Endothelial cell of hepatic sinusoid (primary cell): ENCODE measurements around the gene C19orf47.

Experiments used
- in situ Hi-C: cut with HindIII; loops from 2 replicates; pipeline ENCODE4 v1.10.0; 2017; ENCODE audit warnings: low sequenced_read_pairs

The C19orf47 gene

GRCh38 chr19:40348125-40348913 is at the start of gene C19orf47, which contains the start of gene PLD3:
Gene C19orf47 (minus strand): TSS chr19:40348397. CDS start chr19:40341857, 6,540 bp downstream.
Gene PLD3 (plus strand): TSS chr19:40348695. CDS start chr19:40366484, 17,789 bp downstream.
- in situ Hi-C loops = no loop called here

GRCh38 chr19:40397568-40397906 is 49.3 kb upstream of the C19orf47 start:
- in situ Hi-C loops = no loop called here

- in situ Hi-C loops = no loop called here
These were observed 48.8 kb upstream of the C19orf47 start for GRCh38 chr19:40396886-40397567.

GRCh38 chr19:40395956-40396355 is 47.8 kb upstream of the C19orf47 start:
- in situ Hi-C loops = no loop called here

DNA sequence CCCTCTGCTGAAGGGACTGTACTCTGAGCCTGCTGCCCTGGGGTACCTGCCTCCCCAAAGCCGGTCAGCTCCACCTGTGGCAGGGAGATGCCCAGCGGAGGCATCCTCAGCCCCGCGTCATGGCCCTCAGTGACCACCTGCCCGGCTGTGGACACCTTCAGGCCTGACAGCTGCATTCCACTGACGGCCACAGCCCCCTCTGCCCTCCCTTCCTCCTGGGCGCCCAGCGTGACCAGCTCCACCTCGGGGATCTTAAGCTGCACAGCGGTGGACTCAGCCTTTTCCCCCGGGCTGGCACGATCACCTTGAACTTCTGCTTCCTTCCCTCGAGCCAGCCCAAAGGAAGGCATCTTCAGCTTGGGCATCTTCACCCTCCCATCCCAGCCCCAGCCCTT is 46.6 kb upstream of the C19orf47 start:
- in situ Hi-C loops = no loop called here

- in situ Hi-C loops = no loop called here
These were observed 46.0 kb upstream of the C19orf47 start for GRCh38 chr19:40393894-40394815.

DNA sequence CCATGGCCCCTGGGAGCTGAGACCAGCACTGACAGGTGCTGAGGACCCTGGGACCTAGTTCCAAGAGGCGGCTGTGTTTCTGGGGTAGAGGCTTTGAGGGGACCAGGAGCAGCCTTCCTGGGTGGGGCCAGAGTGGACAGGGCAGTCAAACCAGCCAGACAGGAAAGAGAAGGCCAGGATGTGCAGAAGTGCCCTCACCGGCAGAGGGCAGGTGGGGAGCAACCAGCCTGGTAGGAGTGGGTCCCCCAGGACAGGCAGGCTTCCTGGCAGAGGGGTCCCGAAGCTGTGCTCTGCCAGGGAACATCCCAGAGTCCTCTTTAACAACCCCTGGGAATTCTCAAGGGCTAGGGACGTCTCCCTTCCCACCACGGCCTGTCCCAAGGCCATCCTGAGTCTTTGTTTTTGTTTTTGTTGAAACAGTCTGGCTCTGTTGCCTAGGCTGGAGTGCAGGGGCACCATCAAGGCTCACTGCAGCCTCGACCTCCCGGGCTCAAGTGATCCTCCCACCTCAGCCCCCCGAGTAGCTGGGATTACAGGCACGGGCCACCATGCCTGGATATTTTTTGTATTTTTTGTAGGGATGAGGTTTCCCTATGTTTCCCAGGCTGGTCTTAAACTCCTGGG is 44.8 kb upstream of the C19orf47 start:
- in situ Hi-C loops = no loop called here

GRCh38 chr19:40392123-40392522 is 43.9 kb upstream of the C19orf47 start:
- in situ Hi-C loops = no loop called here

- in situ Hi-C loops = no loop called here
These were observed 42.0 kb upstream of the C19orf47 start, which contains the start of gene HIPK4 for GRCh38 chr19:40390084-40390742. Gene HIPK4 (minus strand): TSS chr19:40390181. CDS start chr19:40389902, 279 bp downstream.

GRCh38 chr19:40389404-40390083 is 41.3 kb upstream of the C19orf47 start:
- in situ Hi-C loops = no loop called here

GRCh38 chr19:40388481-40388880 is 40.3 kb upstream of the C19orf47 start:
- in situ Hi-C loops = no loop called here

GRCh38 chr19:40387155-40387554 is 39.0 kb upstream of the C19orf47 start:
- in situ Hi-C loops = no loop called here

- in situ Hi-C loops = no loop called here
These were observed 35.6 kb upstream of the C19orf47 start for GRCh38 chr19:40383668-40384248.

DNA sequence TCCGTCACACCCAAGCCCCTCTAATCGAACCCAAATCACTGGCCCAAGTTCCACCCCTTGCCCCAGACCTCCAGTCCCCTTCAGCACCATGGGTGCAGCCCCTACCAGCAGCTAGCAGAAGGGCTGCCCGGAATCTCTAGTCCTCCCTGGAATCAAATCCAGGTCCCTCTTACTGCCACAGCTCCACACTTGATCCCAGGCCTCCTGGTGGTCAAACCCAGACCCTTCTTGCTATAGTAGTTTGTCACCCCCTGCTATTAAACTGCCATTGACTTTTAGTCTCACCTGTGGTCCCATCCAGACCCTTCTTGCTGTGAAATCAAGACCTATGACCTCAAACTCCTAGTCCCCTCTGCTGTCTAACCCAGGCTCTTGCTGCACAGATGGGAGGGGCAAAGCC is 33.1 kb upstream of the C19orf47 start:
- in situ Hi-C loops = no loop called here

DNA sequence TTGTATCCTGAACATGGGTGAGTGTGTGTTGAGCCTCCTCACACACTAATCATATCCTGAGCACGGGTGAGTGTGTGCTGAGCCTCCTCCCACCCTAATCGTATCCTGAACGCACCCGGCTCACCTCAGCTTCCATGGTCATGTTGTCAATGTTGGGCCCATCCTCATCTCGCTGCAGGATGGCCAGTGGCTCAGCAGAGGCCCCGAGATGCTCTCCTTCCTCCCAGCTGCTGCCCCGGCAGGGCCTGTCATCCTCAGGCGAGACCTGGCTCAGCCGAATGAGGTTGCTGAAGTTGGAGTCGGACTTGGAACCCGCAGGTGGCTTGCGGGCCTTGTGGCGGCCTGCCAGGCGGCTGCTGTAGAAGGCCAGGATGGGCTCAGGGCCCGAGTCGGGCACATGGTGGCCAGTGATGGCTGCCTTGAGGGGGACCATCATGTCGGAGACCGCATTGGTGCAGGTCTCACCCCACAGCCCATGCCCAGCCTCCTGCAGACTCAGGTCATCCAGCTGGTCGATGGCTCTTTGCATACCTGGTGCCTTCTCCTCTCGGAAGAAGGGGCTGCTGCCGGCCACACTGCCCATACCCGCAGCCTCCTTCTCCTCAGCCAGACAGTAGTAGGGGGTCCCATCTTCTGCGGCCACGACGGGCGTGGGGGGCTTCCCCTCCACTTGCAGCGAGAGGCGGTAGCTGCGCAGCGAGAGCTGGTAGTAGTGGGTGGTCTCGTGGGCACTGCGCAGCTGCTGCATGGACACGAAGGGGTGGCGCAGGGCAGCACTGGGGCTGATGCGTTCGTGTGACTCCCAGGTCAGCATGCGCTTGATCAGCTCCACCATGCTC is 32.2 kb upstream of the C19orf47 start:
- in situ Hi-C loops = no loop called here

DNA sequence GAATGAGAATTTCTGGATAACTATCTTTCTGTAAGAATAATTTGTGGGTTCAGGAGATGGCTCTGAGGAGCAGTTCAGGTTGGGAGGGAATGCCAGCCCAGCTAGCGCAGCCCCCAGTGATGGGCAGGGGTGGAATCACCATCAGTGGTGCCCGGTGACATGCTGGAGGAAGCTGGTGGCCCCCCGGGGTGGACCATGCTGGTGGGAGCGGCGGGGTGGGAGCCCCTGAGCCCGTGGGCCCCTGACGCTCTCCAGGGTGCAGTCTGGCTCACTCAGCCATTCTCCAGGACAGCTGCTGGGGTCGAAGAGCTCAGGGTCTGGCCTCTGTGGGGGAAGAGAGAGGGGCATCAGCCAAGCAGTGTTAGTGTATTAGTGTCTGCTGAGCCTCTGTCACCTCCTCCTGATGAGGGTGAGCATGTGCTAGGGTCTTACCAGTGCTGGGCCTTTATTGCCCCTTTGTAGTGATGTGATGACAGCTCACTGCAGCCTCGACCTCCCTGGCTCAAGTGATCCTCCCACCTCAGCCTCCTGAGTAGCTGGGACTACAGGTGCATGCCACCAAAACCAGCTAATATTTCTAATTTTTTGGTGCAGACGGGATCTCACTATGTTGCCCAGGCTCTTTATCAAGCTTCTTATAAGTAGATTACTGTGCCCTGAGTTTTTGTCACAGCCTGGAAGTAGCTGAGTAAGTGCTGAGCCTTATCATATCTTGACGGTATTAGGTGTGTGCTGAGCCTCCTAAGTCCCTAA is 31.4 kb upstream of the C19orf47 start:
- in situ Hi-C loops = no loop called here

DNA sequence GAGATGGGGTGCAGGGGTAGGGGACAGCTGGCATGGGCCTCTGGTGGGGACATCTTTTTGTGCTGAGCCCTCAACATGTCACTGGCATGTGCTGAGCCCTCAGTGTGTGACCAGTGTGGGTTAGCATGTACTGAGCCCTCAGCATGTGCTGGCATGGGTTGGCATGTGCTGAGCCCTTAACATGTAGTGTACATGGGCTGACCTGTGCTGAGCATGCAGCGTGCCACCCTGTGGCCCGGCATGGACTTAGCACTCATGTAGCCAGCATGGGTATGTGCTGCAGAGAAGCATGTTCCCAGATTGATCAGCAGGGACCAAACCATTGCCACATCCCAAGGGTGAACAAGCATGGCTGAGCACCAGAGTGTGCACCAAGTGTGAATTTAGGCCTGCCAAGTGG is 30.3 kb upstream of the C19orf47 start:
- in situ Hi-C loops = no loop called here
